MCF 10A (cell line): ENCODE data around the gene NAALADL2. TPM values are rescaled to one million over a fixed set of nuclear protein-coding genes. Genes with fewer than 3 reads are reported as not detected.

ENCODE experiments used
- Bru-seq: library from RNA; stranded (reverse); fragments of 400-500 nt; gene quantifications from one replicate; lab custom pipeline; 2021; lab: Mats Ljungman, UMichigan
- BruChase-seq, 2 experiments: library from RNA; stranded (reverse); fragments of 400-500 nt; gene quantifications; one replicate each; lab custom pipeline; 2021; lab: Mats Ljungman, UMichigan
- BruUV-seq: library from RNA; stranded (reverse); fragments of 400-500 nt; replicated peaks from 2 replicates; lab custom pipeline; 2021; lab: Mats Ljungman, UMichigan
- CTCF ChIA-PET: fragments of 300-600 bp; sonication (Branson Sonifier 250); formaldehyde crosslinking; extraction: SDS; loops from one replicate; lab custom pipeline; 2021; ENCODE audit warnings: antibody characterized with exemption, inconsistent platforms; lab: Yijun Ruan, JAX
- POLR2A ChIA-PET: fragments of 300-600, 350-650 bp; sonication (Branson Sonifier 250); formaldehyde crosslinking; extraction: SDS; loops from one replicate; lab custom pipeline; 2020; ENCODE audit warnings: antibody characterized with exemption, inconsistent platforms; lab: Yijun Ruan, JAX
- DNase-seq: peaks from one replicate; pipeline ENCODE4 v3.0.0-alpha.2; 2018; ENCODE audit not compliant: unreplicated experiment
- H3K27ac Mint-ChIP-seq: one replicate; pipeline ENCODE4 v1.8.0; 2022; ENCODE audit warnings: mild to moderate bottlenecking, low read depth, mixed read lengths; ENCODE audit not compliant: unreplicated experiment
- H3K27me3 Mint-ChIP-seq: one replicate; pipeline ENCODE4 v1.8.0; 2022; ENCODE audit warnings: mixed read lengths; ENCODE audit not compliant: insufficient read depth, unreplicated experiment
- H3K36me3 Mint-ChIP-seq: one replicate; pipeline ENCODE4 v1.8.0; 2022; ENCODE audit warnings: mild to moderate bottlenecking, moderate library complexity, mixed read lengths; ENCODE audit not compliant: insufficient read depth, unreplicated experiment
- H3K4me1 Mint-ChIP-seq: one replicate; pipeline ENCODE4 v1.8.0; 2022; ENCODE audit warnings: mixed read lengths; ENCODE audit not compliant: insufficient read depth, unreplicated experiment
- H3K4me3 Mint-ChIP-seq: one replicate; pipeline ENCODE4 v1.8.0; 2022; ENCODE audit warnings: mild to moderate bottlenecking, moderate library complexity, mixed read lengths; ENCODE audit not compliant: unreplicated experiment
- H3K9me3 Mint-ChIP-seq: one replicate; pipeline ENCODE4 v1.8.0; 2022; ENCODE audit warnings: mixed read lengths; ENCODE audit not compliant: unreplicated experiment
- CTCF ChIP-seq: fragments of 200-600 bp; IDR thresholded peaks from one replicate; pipeline ENCODE4 v1.8.0; 2022; ENCODE audit warnings: antibody characterized with exemption, mild to moderate bottlenecking; ENCODE audit not compliant: unreplicated experiment
- intact Hi-C: fragments of 100-400 bp; cut with micrococcal nuclease; formaldehyde crosslinking; loops from 2 replicates; pipeline ENCODE4 v1.14.1; 2022
- long read RNA-seq: library from polyadenylated mRNA; stranded (forward); transcript quantifications from one replicate; pipeline ENCODE4 v2.0.0, GENCODE V29; 2022
- total RNA-seq: library from RNA; stranded (reverse); gene quantifications from 2 replicates; pipeline ENCODE4 v1.2.3, GENCODE V29; 2022

The NAALADL2 gene
- total RNA-seq (3.6 and 4.2 TPM in 2 replicates), Bru-seq, nascent RNA (percentile 34 among the genes with signal in this experiment), BruChase-seq, experiment 1, labeled RNA remaining after a 6-hour chase (percentile 31 among the genes with signal in this experiment), BruChase-seq, experiment 2, labeled RNA remaining after a 2-hour chase (percentile 36 among the genes with signal in this experiment)
- long read RNA-seq, partial matches to known transcripts: 1 of 5 reads
- long read RNA-seq, other reads (novel, unspliced or antisense): 4 of 5 reads

GRCh38 chr3:174859114-174859735 lies at the start of gene NAALADL2:
Gene NAALADL2, plus strand, starts transcription at chr3:174859334.
- ChIA-PET CTCF (no interaction called here), POLR2A (no interaction called here)
- Mint-ChIP-seq H3K27me3 (no peaks in the 10 kb centered on the region), H3K9me3 (no peaks in the 10 kb centered on the region), H3K4me3 (no peak within 1 kb of the TSS), H3K36me3 (no peaks in the 10 kb centered on the region), H3K27ac (no peak within 1 kb of the TSS), H3K4me1 (peaks cover 22% of the 10 kb centered on the region)
- DNase-seq: no peak
- BruUV-seq: no TSS peak
- no peak for TF ChIP-seq CTCF
- intact Hi-C loops: no loop called here

DNA sequence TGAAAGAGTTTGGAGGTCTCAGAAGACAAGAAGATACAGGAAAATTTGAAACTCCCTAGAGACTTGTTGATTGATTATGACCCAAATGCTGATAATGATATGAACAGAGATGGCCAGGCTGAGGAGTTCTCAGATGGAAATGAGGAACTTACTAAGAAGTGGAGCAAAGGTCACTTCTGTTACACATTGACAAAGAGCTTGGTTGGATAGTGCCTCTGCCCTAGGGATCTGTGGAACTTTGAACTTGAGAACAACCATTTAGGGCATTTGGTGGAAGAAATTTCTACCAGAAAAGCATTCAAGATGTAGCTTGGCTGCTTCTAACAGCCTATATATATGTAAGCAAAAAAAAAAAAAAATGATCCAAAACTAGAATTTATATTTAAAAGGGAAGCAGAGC lies 48.9 kb upstream of the NAALADL2 start:
- no peak for DNase-seq
- no peaks in the 10 kb centered on the region for H3K9me3 Mint-ChIP-seq
- H3K27ac Mint-ChIP-seq: no peak overlapping the region
- H3K27me3 Mint-ChIP-seq: no peaks in the 10 kb centered on the region
- no peaks in the 10 kb centered on the region for H3K4me1 Mint-ChIP-seq
- ChIA-PET CTCF (interaction anchor here (0.5 to 0.6 kb wide), 2 partner anchors 12 to 1567 kb away, joined by 3 to 5 read pairs; no protein-coding TSS in a partner anchor), POLR2A (no interaction called here)
- intact Hi-C loops: no loop called here
- no peak overlapping the region for H3K4me3 Mint-ChIP-seq
- no peaks in the 10 kb centered on the region for H3K36me3 Mint-ChIP-seq
- TF ChIP-seq CTCF: no peak
- BruUV-seq: no TSS peak

- no TSS peak for BruUV-seq
- DNase-seq: no peak
- Mint-ChIP-seq H3K27me3 (no peaks in the 10 kb centered on the region), H3K4me1 (no peaks in the 10 kb centered on the region), H3K4me3 (no peak overlapping the region), H3K36me3 (no peaks in the 10 kb centered on the region), H3K9me3 (no peaks in the 10 kb centered on the region), H3K27ac (no peak overlapping the region)
- no peak for TF ChIP-seq CTCF
- ChIA-PET CTCF (interaction anchor here (1.5 kb wide), 1 partner anchor 10 kb away, joined by 7 read pairs; no protein-coding TSS in a partner anchor), POLR2A (no interaction called here)
- intact Hi-C loops: no loop called here
Observed at GRCh38 chr3:174812172-174812862, 46.8 kb upstream of the NAALADL2 start.

DNA sequence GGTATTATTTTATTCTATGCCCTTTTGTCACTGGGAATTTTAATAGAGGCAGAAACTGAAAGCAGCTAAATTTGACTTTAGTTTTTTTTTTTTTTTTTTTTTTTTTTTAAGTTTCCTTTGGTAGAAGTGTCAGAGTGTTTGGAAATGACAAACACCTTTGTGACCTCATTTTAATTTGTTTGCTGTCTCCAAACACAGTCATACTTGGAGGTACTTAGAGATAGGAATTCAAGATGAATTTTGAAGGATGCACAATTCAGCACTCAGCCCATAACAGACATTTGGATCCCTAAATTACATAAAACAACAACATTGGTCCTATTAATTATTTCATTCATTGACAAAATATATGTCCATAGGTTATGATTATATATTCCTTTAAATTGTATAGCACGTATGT lies 43.4 kb upstream of the NAALADL2 start:
- H3K4me3 Mint-ChIP-seq: no peak overlapping the region
- TF ChIP-seq CTCF: no peak
- H3K36me3 Mint-ChIP-seq: no peaks in the 10 kb centered on the region
- no peaks in the 10 kb centered on the region for H3K27me3 Mint-ChIP-seq
- DNase-seq: no peak
- no TSS peak for BruUV-seq
- no peaks in the 10 kb centered on the region for H3K4me1 Mint-ChIP-seq
- H3K27ac Mint-ChIP-seq: no peak overlapping the region
- ChIA-PET POLR2A (no interaction called here), CTCF (no interaction called here)
- intact Hi-C loops: no loop called here
- H3K9me3 Mint-ChIP-seq: no peaks in the 10 kb centered on the region
